ENCODE measurements around the gene DHRS9.
"Not testable (repeated sequence)": the region's sequence is repeated elsewhere in the genome, so short reads cannot be mapped to it uniquely, and the experiment has no call there.

The DHRS9 gene

DNA sequence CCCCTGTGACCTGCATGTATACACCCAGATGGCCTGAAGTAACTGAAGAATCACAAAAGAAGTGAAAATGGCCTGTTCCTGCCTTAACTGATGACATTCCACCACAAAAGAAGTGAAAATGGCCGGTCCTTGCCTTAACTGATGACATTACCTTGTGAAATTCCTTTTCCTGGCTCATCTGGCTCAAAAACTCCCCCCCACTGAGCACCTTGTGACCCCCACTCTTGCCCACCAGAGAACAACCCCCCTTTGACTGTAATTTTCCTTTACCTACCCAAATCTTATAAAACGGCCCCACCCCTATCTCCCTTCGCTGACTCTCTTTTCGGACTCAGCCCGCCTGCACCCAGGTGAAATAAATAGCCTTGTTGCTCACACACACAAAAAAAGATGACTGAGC lies 67.1 kb downstream of the DHRS9 start:
- DNase-seq (ENCODE audit: low spot score), result not testable (repeated sequence)

DNA sequence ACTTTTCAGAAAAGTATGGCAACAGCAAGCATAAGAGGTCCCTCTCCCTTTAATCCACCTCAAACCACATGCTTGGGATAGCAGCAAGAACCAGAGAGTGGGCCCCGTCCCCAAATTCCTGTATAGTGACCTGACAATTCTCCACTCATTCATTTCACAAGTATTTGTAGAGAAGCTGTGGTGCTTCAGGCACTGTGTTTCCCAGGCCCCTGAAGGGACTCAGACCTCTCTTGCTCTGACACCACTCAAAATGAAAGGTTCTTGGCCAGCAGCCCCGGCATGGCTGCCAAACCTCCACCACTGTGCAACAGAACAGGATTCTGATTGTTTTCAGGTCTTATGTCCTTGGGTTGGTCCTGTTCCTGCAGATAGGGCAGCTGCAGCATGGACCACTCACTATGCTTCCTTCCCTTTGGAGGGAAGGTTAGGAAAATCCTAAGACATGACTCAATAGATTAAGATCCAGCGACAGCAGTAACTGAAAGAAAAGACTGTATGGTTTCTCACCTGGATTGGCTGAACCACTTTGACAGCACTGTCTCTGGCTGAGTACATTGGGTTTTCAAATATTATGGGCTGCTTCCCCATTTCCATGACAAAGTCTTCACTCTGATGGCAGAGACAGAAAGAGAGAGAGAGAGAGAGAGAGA lies 67.6 kb downstream of the DHRS9 start:
- DNase-seq (ENCODE audit: low spot score), result no peak

DNA sequence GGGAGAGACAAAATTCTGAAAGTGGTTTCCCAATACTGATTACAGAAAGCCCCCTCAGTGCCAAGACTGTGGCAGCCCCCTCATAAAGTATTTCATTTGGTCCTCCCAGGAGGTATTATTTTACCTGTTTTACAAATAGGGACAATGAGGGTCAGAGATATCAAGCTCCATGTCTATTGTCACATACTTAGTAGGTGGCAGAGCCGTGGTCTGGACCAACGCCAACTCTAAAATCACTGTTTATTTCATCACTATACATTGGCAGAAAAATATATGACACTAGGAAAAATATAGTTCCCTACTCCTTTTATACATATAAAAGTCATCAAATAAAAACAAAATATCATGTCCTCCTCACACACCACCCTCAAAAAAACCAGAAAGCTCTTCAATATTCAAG lies 68.6 kb downstream of the DHRS9 start:
- no peak for DNase-seq (ENCODE audit: low spot score)

DNA sequence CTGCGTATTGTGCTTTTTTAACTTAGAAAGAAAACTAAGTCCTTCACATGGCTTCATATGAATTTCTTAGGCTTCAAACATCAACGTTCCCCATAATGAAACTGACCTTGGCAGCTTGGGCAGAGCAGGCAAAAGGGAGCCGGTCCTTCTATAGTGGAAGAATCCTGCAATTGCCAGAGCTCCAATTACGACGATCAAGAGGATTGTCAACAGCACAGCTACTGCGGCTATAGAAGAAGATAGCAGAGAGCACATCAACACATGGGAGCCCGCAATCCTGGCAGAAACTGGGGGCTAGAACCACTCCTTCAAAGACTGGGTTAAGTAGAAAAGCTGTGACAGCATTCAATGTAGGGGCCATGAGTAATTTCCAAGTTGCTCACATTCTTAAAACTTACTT lies 69.8 kb downstream of the DHRS9 start:
- DNase-seq (ENCODE audit: low spot score), result no peak

DNA sequence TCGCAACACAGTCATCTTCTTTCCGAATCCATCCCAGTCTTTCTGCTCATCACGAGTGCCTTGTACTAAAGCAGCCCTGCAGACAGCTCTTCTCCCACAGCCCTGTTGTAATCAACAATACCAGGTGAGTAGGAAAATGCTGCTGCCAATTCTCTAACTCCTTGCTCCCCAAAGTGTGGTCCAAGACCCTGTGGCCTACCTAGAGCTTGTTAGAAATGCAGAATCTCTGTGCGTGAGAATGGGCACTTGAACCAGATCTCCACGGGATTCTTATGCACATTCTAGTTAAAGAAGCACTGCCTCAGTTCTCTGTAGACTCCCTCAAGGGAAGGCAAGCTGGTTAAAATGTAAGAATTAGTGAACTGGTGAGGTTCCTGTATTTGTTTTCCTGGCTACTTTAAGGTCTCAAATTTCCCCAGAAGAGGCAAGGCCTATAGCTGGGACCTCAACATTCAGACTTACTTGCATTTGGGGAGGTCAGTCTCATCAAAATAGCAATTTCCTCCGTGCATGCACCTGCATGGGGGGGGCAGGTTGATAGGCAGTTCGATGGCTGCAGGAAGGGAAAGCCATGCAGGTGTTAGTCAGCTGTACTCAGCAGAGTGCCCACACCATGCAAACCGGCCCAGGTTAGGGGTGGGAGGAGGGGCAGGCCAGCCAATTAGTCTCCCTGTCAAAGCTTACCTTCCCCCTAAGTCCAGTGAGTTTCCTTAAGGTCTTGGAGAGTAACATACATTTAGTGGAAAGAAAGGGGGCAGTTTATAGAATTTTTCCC lies 70.8 kb downstream of the DHRS9 start:
- DNase-seq (ENCODE audit: low spot score), result no peak

DNA sequence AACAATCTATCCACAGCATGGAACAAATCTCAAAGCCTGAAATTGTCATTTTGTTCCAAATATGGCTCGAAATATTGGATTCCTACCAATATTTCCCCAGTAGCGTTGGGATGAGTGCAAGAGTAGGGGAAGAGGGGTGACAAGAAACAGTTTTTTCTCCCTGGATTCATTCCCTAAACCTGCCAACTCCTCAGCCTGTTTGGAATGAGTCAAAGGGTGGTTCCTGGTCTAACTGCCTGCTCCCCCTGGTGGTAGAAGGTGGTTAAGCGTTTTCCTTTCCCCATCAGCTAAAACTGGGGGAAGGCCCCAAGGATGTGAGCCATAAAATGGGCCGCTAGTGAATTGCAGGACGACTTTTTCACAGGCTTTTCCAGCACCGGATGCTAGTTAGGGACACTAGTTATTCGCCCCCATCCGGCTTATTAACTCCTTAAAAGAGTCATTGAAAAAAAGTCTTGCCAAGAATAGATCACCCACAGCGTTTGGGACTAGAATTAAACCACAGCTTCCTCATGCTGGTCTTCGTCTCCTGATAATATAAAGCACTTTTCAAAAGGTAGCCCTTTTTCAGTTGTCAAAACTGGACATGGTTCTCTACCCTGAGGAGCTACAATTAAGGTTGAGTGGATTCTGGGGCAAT lies 72.5 kb downstream of the DHRS9 start:
- peak; percentile 77 for DNase-seq (ENCODE audit: low spot score)

DNA sequence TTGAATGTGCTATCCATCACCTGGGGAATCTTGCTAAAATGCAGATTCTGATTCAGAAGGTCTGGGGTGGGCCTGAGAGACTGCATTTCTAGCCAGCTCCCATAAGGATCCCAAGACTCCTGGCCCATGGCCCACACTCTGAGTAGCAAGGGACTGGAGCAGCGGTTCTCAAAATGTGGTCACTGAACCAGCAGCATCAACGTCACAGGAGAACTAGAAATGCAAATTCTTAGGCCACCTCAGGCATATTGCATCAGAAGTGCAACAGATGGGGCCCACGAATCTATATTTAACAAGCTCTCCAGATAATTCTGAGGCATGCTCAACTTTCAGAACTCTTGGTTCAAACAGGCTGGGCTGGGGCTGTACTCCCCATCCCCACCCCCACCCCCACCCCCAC lies 74.6 kb downstream of the DHRS9 start:
- no peak for DNase-seq (ENCODE audit: low spot score)

Data from GM03348 (cell line).